Activated CD4-positive, alpha-beta memory T cell treated with anti-CD3 and anti-CD28 coated beads, Interleukin-2, amount 10 ng/mL, durations not matched to agents 7 days and 5 days (primary cell): ENCODE data around the gene TCF7L2. TPM values are rescaled to one million over a fixed set of nuclear protein-coding genes. Genes with fewer than 3 reads are reported as not detected.

Experiments used
- CTCF ChIA-PET: fragments of 350-600 bp; sonication (Branson Sonifier 250); formaldehyde crosslinking; loops from one replicate; lab custom pipeline; 2021; ENCODE audit warnings: antibody characterized with exemption, inconsistent platforms; lab: Charles Lee
- POLR2A ChIA-PET: fragments of 350-600 bp; sonication (Branson Sonifier 250); formaldehyde crosslinking; loops from one replicate; lab custom pipeline; 2021; ENCODE audit warnings: antibody characterized with exemption; lab: Charles Lee
- DNase-seq: peaks from one replicate; pipeline ENCODE4 v3.0.0-alpha.2; 2020
- H3K27ac Mint-ChIP-seq: one replicate; pipeline ENCODE4 v1.8.0; 2021; ENCODE audit warnings: mild to moderate bottlenecking, mixed read lengths
- H3K27me3 Mint-ChIP-seq: one replicate; pipeline ENCODE4 v1.8.0; 2021; ENCODE audit warnings: mixed read lengths
- H3K36me3 Mint-ChIP-seq: one replicate; pipeline ENCODE4 v1.8.0; 2021; ENCODE audit warnings: low read depth, mixed read lengths
- H3K4me1 Mint-ChIP-seq: one replicate; pipeline ENCODE4 v1.8.0; 2021; ENCODE audit warnings: mixed read lengths
- H3K4me3 Mint-ChIP-seq: one replicate; pipeline ENCODE4 v1.8.0; 2021; ENCODE audit warnings: mild to moderate bottlenecking, mixed read lengths
- H3K9me3 Mint-ChIP-seq: one replicate; pipeline ENCODE4 v1.8.0; 2021; ENCODE audit warnings: mixed read lengths
- total RNA-seq, 2 experiments: library from RNA; stranded (reverse); gene quantifications; one replicate each; pipeline ENCODE4 v1.2.3, GENCODE V29; 2021

Gene TCF7L2
- total RNA-seq, 2 experiments from 2014 or later, result 0.60 to 0.76 TPM

- Mint-ChIP-seq H3K27ac (no peak overlapping the region), H3K27me3 (peaks cover 3% of the 10 kb centered on the region), H3K4me1 (no peaks in the 10 kb centered on the region), H3K4me3 (no peak overlapping the region), H3K9me3 (no peaks in the 10 kb centered on the region), H3K36me3 (no peaks in the 10 kb centered on the region)
- CTCF ChIA-PET, result interaction anchor here (0.6 kb wide), 1 partner anchor 624 kb away, joined by 4 read pairs; no protein-coding TSS in a partner anchor
- DNase-seq, result no peak
- POLR2A ChIA-PET, result no interaction called here
Observed at GRCh38 chr10:112918771-112919170, 31.3 kb upstream of the TCF7L2 start.

GRCh38 chr10:112919721-112920120, 30.3 kb upstream of the TCF7L2 start:
- DNase-seq, result no peak
- CTCF ChIA-PET, result interaction anchor here (0.6 kb wide), 1 partner anchor 9 kb away, joined by 4 read pairs; no protein-coding TSS in a partner anchor
- no peaks in the 10 kb centered on the region for H3K4me1 Mint-ChIP-seq
- H3K27ac Mint-ChIP-seq, result no peak overlapping the region
- no peaks in the 10 kb centered on the region for H3K9me3 Mint-ChIP-seq
- POLR2A ChIA-PET, result no interaction called here
- H3K27me3 Mint-ChIP-seq, result peaks cover 3% of the 10 kb centered on the region
- no peak overlapping the region for H3K4me3 Mint-ChIP-seq
- H3K36me3 Mint-ChIP-seq, result no peaks in the 10 kb centered on the region

GRCh38 chr10:112926906-112927688, 22.9 kb upstream of the TCF7L2 start:
- CTCF ChIA-PET, result no interaction called here
- H3K4me3 Mint-ChIP-seq, result no peak overlapping the region

GRCh38 chr10:112927980-112928379, 22.1 kb upstream of the TCF7L2 start:
- Mint-ChIP-seq H3K36me3 (no peaks in the 10 kb centered on the region), H3K4me1 (no peaks in the 10 kb centered on the region), H3K4me3 (no peak overlapping the region), H3K27ac (no peak overlapping the region), H3K27me3 (peaks cover 5% of the 10 kb centered on the region), H3K9me3 (no peaks in the 10 kb centered on the region)
- ChIA-PET CTCF (interaction anchor here (0.7 kb wide), 1 partner anchor 8 kb away, joined by 4 read pairs; no protein-coding TSS in a partner anchor), POLR2A (no interaction called here)
- DNase-seq, result no peak

More at GRCh38 chr10:112926906-112927688, 22.9 kb upstream of the TCF7L2 start:
- no peak overlapping the region for H3K27ac Mint-ChIP-seq
- no peak for DNase-seq
- POLR2A ChIA-PET, result no interaction called here
- peaks cover 5% of the 10 kb centered on the region for H3K27me3 Mint-ChIP-seq
- H3K4me1 Mint-ChIP-seq, result no peaks in the 10 kb centered on the region
- no peaks in the 10 kb centered on the region for H3K36me3 Mint-ChIP-seq
- H3K9me3 Mint-ChIP-seq, result no peaks in the 10 kb centered on the region

GRCh38 chr10:112932658-112933057, 17.4 kb upstream of the TCF7L2 start:
- H3K4me3 Mint-ChIP-seq, result no peak overlapping the region
- H3K27me3 Mint-ChIP-seq, result peaks cover 5% of the 10 kb centered on the region
- H3K9me3 Mint-ChIP-seq, result no peaks in the 10 kb centered on the region
- CTCF ChIA-PET, result no interaction called here
- H3K36me3 Mint-ChIP-seq, result no peaks in the 10 kb centered on the region
- H3K4me1 Mint-ChIP-seq, result no peaks in the 10 kb centered on the region
- no peak for DNase-seq
- H3K27ac Mint-ChIP-seq, result no peak overlapping the region
- POLR2A ChIA-PET, result no interaction called here

- ChIA-PET POLR2A (no interaction called here), CTCF (no interaction called here)
- H3K4me1 Mint-ChIP-seq, result no peaks in the 10 kb centered on the region
- peaks cover 4% of the 10 kb centered on the region for H3K27me3 Mint-ChIP-seq
- H3K9me3 Mint-ChIP-seq, result no peaks in the 10 kb centered on the region
- no peak overlapping the region for H3K4me3 Mint-ChIP-seq
- no peak overlapping the region for H3K27ac Mint-ChIP-seq
- DNase-seq, result no peak
- H3K36me3 Mint-ChIP-seq, result no peaks in the 10 kb centered on the region
Observed at GRCh38 chr10:112934193-112934592, 15.9 kb upstream of the TCF7L2 start.

- POLR2A ChIA-PET, result no interaction called here
- CTCF ChIA-PET, result no interaction called here
- no peaks in the 10 kb centered on the region for H3K36me3 Mint-ChIP-seq
- no peak for DNase-seq
- no peak overlapping the region for H3K4me3 Mint-ChIP-seq
- H3K27ac Mint-ChIP-seq, result no peak overlapping the region
- no peaks in the 10 kb centered on the region for H3K27me3 Mint-ChIP-seq
- no peaks in the 10 kb centered on the region for H3K4me1 Mint-ChIP-seq
- H3K9me3 Mint-ChIP-seq, result no peaks in the 10 kb centered on the region
Observed at GRCh38 chr10:112938808-112939482, 11.1 kb upstream of the TCF7L2 start.

GRCh38 chr10:112945811-112946210, 4.2 kb upstream of the TCF7L2 start:
- peaks cover 47% of the 10 kb centered on the region for H3K27me3 Mint-ChIP-seq
- no peak for DNase-seq
- no peak overlapping the region for H3K4me3 Mint-ChIP-seq
- H3K9me3 Mint-ChIP-seq, result no peaks in the 10 kb centered on the region
- ChIA-PET CTCF (no interaction called here), POLR2A (no interaction called here)
- no peaks in the 10 kb centered on the region for H3K36me3 Mint-ChIP-seq
- H3K27ac Mint-ChIP-seq, result no peak overlapping the region
- peaks cover 17% of the 10 kb centered on the region for H3K4me1 Mint-ChIP-seq

- no peak overlapping the region for H3K27ac Mint-ChIP-seq
- no peak for DNase-seq
- H3K27me3 Mint-ChIP-seq, result peaks cover 50% of the 10 kb centered on the region
- H3K9me3 Mint-ChIP-seq, result no peaks in the 10 kb centered on the region
- peaks cover 18% of the 10 kb centered on the region for H3K4me1 Mint-ChIP-seq
- no peak overlapping the region for H3K4me3 Mint-ChIP-seq
- POLR2A ChIA-PET, result no interaction called here
- CTCF ChIA-PET, result no interaction called here
- peaks cover under 1% of the 10 kb centered on the region for H3K36me3 Mint-ChIP-seq
Observed at GRCh38 chr10:112946649-112947048, 3.4 kb upstream of the TCF7L2 start.

- CTCF ChIA-PET, result no interaction called here
- DNase-seq, result no peak
- POLR2A ChIA-PET, result no interaction called here
- Mint-ChIP-seq H3K4me1 (peaks cover 23% of the 10 kb centered on the region), H3K9me3 (no peaks in the 10 kb centered on the region), H3K27me3 (peaks cover 60% of the 10 kb centered on the region), H3K27ac (no peak overlapping the region), H3K36me3 (peaks cover 4% of the 10 kb centered on the region), H3K4me3 (no peak overlapping the region)
Observed at GRCh38 chr10:112948196-112948595, 1.9 kb upstream of the TCF7L2 start.

GRCh38 chr10:112949143-112949823, 764 bp upstream of the TCF7L2 start:
- CTCF ChIA-PET, result no interaction called here
- H3K4me3 Mint-ChIP-seq, result no peak overlapping the region
- peaks cover 23% of the 10 kb centered on the region for H3K4me1 Mint-ChIP-seq

GRCh38 chr10:112950714-112951358, 789 bp downstream of the TCF7L2 start:
- peak; percentile 19 for DNase-seq
- H3K27ac Mint-ChIP-seq, result no peak overlapping the region
- CTCF ChIA-PET, result no interaction called here
- peaks cover 23% of the 10 kb centered on the region for H3K4me1 Mint-ChIP-seq
- H3K4me3 Mint-ChIP-seq, result peak overlapping the region; percentile 67
- H3K9me3 Mint-ChIP-seq, result no peaks in the 10 kb centered on the region
- POLR2A ChIA-PET, result no interaction called here
- H3K27me3 Mint-ChIP-seq, result peaks cover 72% of the 10 kb centered on the region
- H3K36me3 Mint-ChIP-seq, result peaks cover 4% of the 10 kb centered on the region

More at GRCh38 chr10:112949143-112949823, 764 bp upstream of the TCF7L2 start:
- peaks cover 69% of the 10 kb centered on the region for H3K27me3 Mint-ChIP-seq
- no peak for DNase-seq
- no peaks in the 10 kb centered on the region for H3K9me3 Mint-ChIP-seq
- peaks cover 4% of the 10 kb centered on the region for H3K36me3 Mint-ChIP-seq
- POLR2A ChIA-PET, result no interaction called here
- H3K27ac Mint-ChIP-seq, result no peak overlapping the region
